K562 (cell line): ENCODE results near the gene TRPC1. TPM values are rescaled to one million over a fixed set of nuclear protein-coding genes. Genes with fewer than 3 reads are reported as not detected.

Source experiments
- AFF1 ChIP-seq, 2 experiments: fragments of 450-650 bp; IDR thresholded peaks; 2 replicates each; pipeline ENCODE4 v1.6.1; 2018; ENCODE audit warnings: mild to moderate bottlenecking in 2 of 2, low read depth in 1 of 2; ENCODE audit not compliant: partially characterized antibody in 2 of 2
- CBFB ChIP-seq: sonication (generic); formaldehyde crosslinking; IDR thresholded peaks from 2 replicates; pipeline ENCODE4 v1.4.0; 2020; ENCODE audit warnings: mild to moderate bottlenecking, missing genetic modification reagents
- CHD7 ChIP-seq: fragments of 200-600 bp; sonication (generic); IDR thresholded peaks from one replicate; pipeline ENCODE4 v1.6.1; 2012; ENCODE audit warnings: mild to moderate bottlenecking, low read depth, low read length, inconsistent platforms
- ESRRA ChIP-seq: fragments of 450-650 bp; IDR thresholded peaks from 2 replicates; pipeline ENCODE4 v1.6.1; 2014; ENCODE audit warnings: low read depth, mild to moderate bottlenecking, moderate library complexity, borderline replicate concordance
- ETS1 ChIP-seq: conservative IDR thresholded peaks from 2 replicates; pipeline ENCODE4 v1.6.1; 2011; ENCODE audit warnings: low read depth, mild to moderate bottlenecking, low read length; ENCODE audit not compliant: control insufficient read depth
- ETV5 ChIP-seq: sonication (generic); formaldehyde crosslinking; IDR thresholded peaks from 2 replicates; pipeline ENCODE4 v1.4.0; 2020; ENCODE audit warnings: low read depth, mild to moderate bottlenecking, missing genetic modification reagents
- GABPB1 ChIP-seq: sonication (generic); formaldehyde crosslinking; IDR thresholded peaks from 2 replicates; pipeline ENCODE4 v1.8.0; 2022; ENCODE audit warnings: mild to moderate bottlenecking, missing genetic modification reagents
- GTF2E2 ChIP-seq: fragments of 200-800 bp; sonication (Bioruptor generic); IDR thresholded peaks from 2 replicates; pipeline ENCODE4 v1.6.1; 2016; ENCODE audit warnings: missing genetic modification characterization, missing compliant biosample characterization
- HDAC8 ChIP-seq: fragments of 450-650 bp; IDR thresholded peaks from 2 replicates; pipeline ENCODE4 v1.6.1; 2016; ENCODE audit warnings: mild to moderate bottlenecking, missing genetic modification characterization, moderate library complexity, missing compliant biosample characterization
- NR2F6 ChIP-seq: fragments of 450-650 bp; formaldehyde crosslinking; IDR thresholded peaks from 2 replicates; pipeline ENCODE4 v1.4.0; 2020; ENCODE audit warnings: mild to moderate bottlenecking
- SNAPC5 ChIP-seq: fragments of 250-450 bp; sonication (Bioruptor Pico); IDR thresholded peaks from 2 replicates; pipeline ENCODE4 v1.8.0; 2021; ENCODE audit warnings: moderate library complexity, mild to moderate bottlenecking, inconsistent platforms
- ZNF140 ChIP-seq: fragments of 250-450 bp; sonication (Bioruptor Pico); IDR thresholded peaks from 2 replicates; pipeline ENCODE4 v1.8.0; 2021; ENCODE audit warnings: moderate library complexity, mild to moderate bottlenecking, inconsistent platforms
- polyA plus RNA-seq, 8 experiments: library from polyadenylated mRNA; depleted of rRNA in 4 of 8; stranded (reverse) in 5 of 8; unstranded in 3 of 8; fragments of >200 nt; fragmentation: Nextera tagmentation in 2 of 8; fragmentation: Illumina TruSeq in 1 of 8; extraction: Ambion mirVana in 2 of 8; extraction: Trizol in 1 of 8; gene quantifications; 2 replicates each; pipeline versions ENCODE4 v1.2.1 to v1.2.3, GENCODE V29; 2011 to 2014; ENCODE audit warnings: inconsistent platforms in 1 of 8, missing spikeins in 1 of 8
- total RNA-seq, 7 experiments: library from RNA; depleted of rRNA in 6 of 7; stranded (reverse); fragments of >200 nt in 6 of 7; fragmentation: Illumina TruSeq in 2 of 7; extraction: Trizol in 2 of 7; gene quantifications; 2 replicates each; pipeline versions ENCODE4 v1.2.1 to v1.2.3, GENCODE V29; 2011 to 2021; ENCODE audit warnings: low replicate concordance in 1 of 7

TRPC1 gene
- total and polyA plus RNA-seq, 9 of the 15 experiments (the other 6 are each of a cell fraction or from before 2014, with no cell fraction given) = 1.4 to 6.5 (median 3.0) TPM

- TF ChIP-seq AFF1 (IDR thresholded peaks at IDR 0.05; ENCODE audit: low read depth in 1 of 2, partially characterized antibody in 2 of 2) (peak in 1 of 2 experiments; percentile 73), ZNF140 (CRISPR knock-in tag) (no peak), CBFB (CRISPR knock-in tag) (no peak), ETV5 (no peak), NR2F6 (CRISPR knock-in tag) (no peak), GTF2E2 (tag) (no peak), ETS1 (no peak), HDAC8 (no peak), GABPB1 (no peak), CHD7 (no peak), SNAPC5 (no peak), ESRRA (no peak)
These were observed 54.7 kb downstream of the TRPC1 start (continued) for GRCh38 chr3:142778541-142778940.
